ENCODE results near the gene PSD2.

DNA sequence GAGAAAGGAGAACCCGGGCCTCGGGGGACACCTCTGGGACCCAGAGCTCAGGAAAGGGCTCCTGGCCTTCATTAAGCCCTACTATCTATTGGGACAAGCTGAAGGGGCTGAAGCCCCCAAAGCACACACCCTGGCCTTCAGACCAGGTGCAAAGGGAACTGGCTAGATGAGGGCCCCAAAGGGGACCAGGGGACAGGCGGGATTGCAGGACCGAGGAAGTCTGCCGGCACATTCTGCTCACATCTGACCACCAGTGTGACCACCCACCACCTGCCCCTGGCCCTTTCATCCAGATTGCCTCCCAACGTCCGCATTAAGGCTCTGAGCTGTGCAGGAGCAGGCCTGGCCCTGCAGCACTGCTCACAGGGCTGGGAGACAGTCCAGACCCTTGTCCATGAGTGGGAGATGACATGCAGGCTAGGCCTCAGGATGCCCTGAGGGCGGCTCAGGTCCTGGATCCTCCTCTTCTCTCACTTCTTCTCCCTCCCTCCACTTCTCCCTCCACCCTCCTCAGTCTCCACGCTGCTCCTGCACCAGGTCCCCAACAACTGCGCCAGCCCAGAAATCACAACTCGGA is 19.2 kb downstream of the PSD2 start:
- TF ChIP-seq, protein P1, sequence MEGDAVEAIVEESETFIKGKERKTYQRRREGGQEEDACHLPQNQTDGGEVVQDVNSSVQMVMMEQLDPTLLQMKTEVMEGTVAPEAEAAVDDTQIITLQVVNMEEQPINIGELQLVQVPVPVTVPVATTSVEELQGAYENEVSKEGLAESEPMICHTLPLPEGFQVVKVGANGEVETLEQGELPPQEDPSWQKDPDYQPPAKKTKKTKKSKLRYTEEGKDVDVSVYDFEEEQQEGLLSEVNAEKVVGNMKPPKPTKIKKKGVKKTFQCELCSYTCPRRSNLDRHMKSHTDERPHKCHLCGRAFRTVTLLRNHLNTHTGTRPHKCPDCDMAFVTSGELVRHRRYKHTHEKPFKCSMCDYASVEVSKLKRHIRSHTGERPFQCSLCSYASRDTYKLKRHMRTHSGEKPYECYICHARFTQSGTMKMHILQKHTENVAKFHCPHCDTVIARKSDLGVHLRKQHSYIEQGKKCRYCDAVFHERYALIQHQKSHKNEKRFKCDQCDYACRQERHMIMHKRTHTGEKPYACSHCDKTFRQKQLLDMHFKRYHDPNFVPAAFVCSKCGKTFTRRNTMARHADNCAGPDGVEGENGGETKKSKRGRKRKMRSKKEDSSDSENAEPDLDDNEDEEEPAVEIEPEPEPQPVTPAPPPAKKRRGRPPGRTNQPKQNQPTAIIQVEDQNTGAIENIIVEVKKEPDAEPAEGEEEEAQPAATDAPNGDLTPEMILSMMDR (IDR thresholded peaks at IDR 0.05; ENCODE audit: low read depth, low read length) = no peak
- no peak for TF ChIP-seq MYC (IDR thresholded peaks at IDR 0.05; ENCODE audit: low read depth, low read length)
- TF ChIP-seq, protein P2, sequence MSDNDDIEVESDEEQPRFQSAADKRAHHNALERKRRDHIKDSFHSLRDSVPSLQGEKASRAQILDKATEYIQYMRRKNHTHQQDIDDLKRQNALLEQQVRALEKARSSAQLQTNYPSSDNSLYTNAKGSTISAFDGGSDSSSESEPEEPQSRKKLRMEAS (IDR thresholded peaks at IDR 0.05; ENCODE audit: low read depth, low read length) = no peak
- no peak for TF ChIP-seq POLR2A (IDR thresholded peaks at IDR 0.05; ENCODE audit: extremely low read depth, insufficient read length)

All from NB4 (cell line).